HUDEP-2 (cell line): ENCODE results near the gene UBE2E2.
"Not testable (repeated sequence)": the region's sequence is repeated elsewhere in the genome, so short reads cannot be mapped to it uniquely, and the experiment has no call there.

Experiments used
- DNase-seq, 76 experiments: peaks; one replicate each; lab custom pipeline; 2025; ENCODE audit not compliant: unreplicated experiment in 76 of 76; lab: John Stamatoyannopoulos, UW

Gene UBE2E2

GRCh38 chr3:23202921-23203707 is at the start of gene UBE2E2:
TSS of gene UBE2E2 (plus strand) at chr3:23203327.
- peak in 65 of 76 experiments; percentile 6 to 75 (median 49) for DNase-seq

GRCh38 chr3:23153436-23153835 is 49.7 kb upstream of the UBE2E2 start:
- no peak for DNase-seq

GRCh38 chr3:23157331-23157730 is 45.8 kb upstream of the UBE2E2 start:
- no peak for DNase-seq

- DNase-seq = no peak
Observed at GRCh38 chr3:23159929-23160328, 43.2 kb upstream of the UBE2E2 start.

- DNase-seq = no peak
Observed at GRCh38 chr3:23161308-23161707, 41.8 kb upstream of the UBE2E2 start.

- DNase-seq = no peak
Observed at GRCh38 chr3:23161896-23162570, 41.1 kb upstream of the UBE2E2 start.

GRCh38 chr3:23162934-23163333 is 40.2 kb upstream of the UBE2E2 start:
- DNase-seq = no peak

GRCh38 chr3:23164746-23165145 is 38.4 kb upstream of the UBE2E2 start:
- no peak for DNase-seq

GRCh38 chr3:23165571-23165970 is 37.6 kb upstream of the UBE2E2 start:
- no peak for DNase-seq

GRCh38 chr3:23166276-23166675 is 36.9 kb upstream of the UBE2E2 start:
- DNase-seq = no peak

GRCh38 chr3:23166845-23167244 is 36.3 kb upstream of the UBE2E2 start:
- DNase-seq = no peak

- DNase-seq = no peak
Observed at GRCh38 chr3:23169551-23169950, 33.6 kb upstream of the UBE2E2 start.

GRCh38 chr3:23170291-23170690 is 32.8 kb upstream of the UBE2E2 start:
- DNase-seq = no peak

GRCh38 chr3:23172059-23172458 is 31.1 kb upstream of the UBE2E2 start:
- no peak for DNase-seq

- no peak for DNase-seq
Observed at GRCh38 chr3:23174426-23175039, 28.6 kb upstream of the UBE2E2 start.

- no peak for DNase-seq
Observed at GRCh38 chr3:23175341-23176083, 27.6 kb upstream of the UBE2E2 start.

GRCh38 chr3:23176839-23177238 is 26.3 kb upstream of the UBE2E2 start:
- DNase-seq = not testable (repeated sequence)

- DNase-seq = no peak
Observed at GRCh38 chr3:23182996-23183513, 20.1 kb upstream of the UBE2E2 start.

GRCh38 chr3:23183731-23184130 is 19.4 kb upstream of the UBE2E2 start:
- peak in 33 of 76 experiments; percentile 4 to 53 (median 24) for DNase-seq

GRCh38 chr3:23185861-23186260 is 17.3 kb upstream of the UBE2E2 start:
- no peak for DNase-seq

- no peak for DNase-seq
Observed at GRCh38 chr3:23189187-23189586, 13.9 kb upstream of the UBE2E2 start.
